ENCODE data around the gene TULP1. TPM values are rescaled to one million over a fixed set of nuclear protein-coding genes. Genes with fewer than 3 reads are reported as not detected.

The TULP1 gene
- total RNA-seq, 1 experiment from 2014 or later = not detected

- no peak for ATAC-seq
- peaks cover 26% of the 10 kb centered on the region; the same call in 1 of the 2 replicates for H4K20me1 ChIP-seq (ENCODE audit: insufficient read depth)
- no peak overlapping the region for H2AFZ ChIP-seq (ENCODE audit: low read depth, low read length, poor library complexity, severe bottlenecking)
- no peak for DNase-seq (ENCODE audit: low read depth, low spot score)
- no peak overlapping the region for H3K9ac ChIP-seq (ENCODE audit: low read length)
- BruUV-seq (replicated peaks) = no TSS peak
- intact Hi-C loops (cut with micrococcal nuclease) = no loop called here
- no peak overlapping the region for H3K27ac ChIP-seq (ENCODE audit: low read depth, low read length)
- peaks cover 6 to 12% of the 10 kb centered on the region in 2 experiments; a peak in 3 of 4 replicates for H3K4me1 ChIP-seq (ENCODE audit: control insufficient read depth in 1 of 2, insufficient read depth in 2 of 2, low read length in 2 of 2)
- TF ChIP-seq ELF1 (IDR thresholded peaks at IDR 0.05; ENCODE audit: borderline replicate concordance, low read depth) (no peak), JUND (IDR thresholded peaks at IDR 0.05) (no peak), EZH2 (IDR thresholded peaks at IDR 0.05) (no peak), TCF7L2 (IDR thresholded peaks at IDR 0.05; ENCODE audit: borderline replicate concordance, extremely low read depth, insufficient read depth, insufficient read length) (no peak), ZFX (IDR thresholded peaks at IDR 0.05) (no peak), CEBPB (IDR thresholded peaks at IDR 0.05; ENCODE audit: low read depth) (no peak)
- no peaks in the 10 kb centered on the region for H3K27me3 ChIP-seq (ENCODE audit: insufficient read depth, low read length)
- ChIA-PET CTCF (no interaction called here), RAD21 (ENCODE audit: low non-redundant PET in 1 of 2, low total read pairs in 2 of 2, uncharacterized antibody in 2 of 2, unreplicated experiment in 2 of 2) (no interaction called here), POLR2A (interaction anchor here (1.5 kb wide), 1 partner anchor 13 kb away, joined by 3 read pairs; no protein-coding TSS in a partner anchor)
- no peak overlapping the region for H3K4me2 ChIP-seq (ENCODE audit: low read length)
- peaks cover 18% of the 10 kb centered on the region for H3K79me2 ChIP-seq (ENCODE audit: insufficient read depth, low read length)
- no peaks in the 10 kb centered on the region for H3K9me2 ChIP-seq (ENCODE audit: insufficient read depth)
- no peak overlapping the region for H3K4me3 ChIP-seq (replicated peaks in 1 of 2; ENCODE audit: low read depth in 1 of 2, low read length in 2 of 2)
- H3K9me3 ChIP-seq (ENCODE audit: control insufficient read depth in 1 of 2, insufficient read depth in 1 of 2, low read depth in 1 of 2, low read length in 2 of 2) = no peaks in the 10 kb centered on the region
- H3K36me3 ChIP-seq (ENCODE audit: control insufficient read depth in 1 of 2, insufficient read depth in 2 of 2, low read length in 2 of 2) = peaks cover 12 to 18% of the 10 kb centered on the region in 2 experiments; a peak in 2 of 4 replicates
These were observed 37.1 kb downstream of the TULP1 start for GRCh38 chr6:35475573-35475972.

DNA sequence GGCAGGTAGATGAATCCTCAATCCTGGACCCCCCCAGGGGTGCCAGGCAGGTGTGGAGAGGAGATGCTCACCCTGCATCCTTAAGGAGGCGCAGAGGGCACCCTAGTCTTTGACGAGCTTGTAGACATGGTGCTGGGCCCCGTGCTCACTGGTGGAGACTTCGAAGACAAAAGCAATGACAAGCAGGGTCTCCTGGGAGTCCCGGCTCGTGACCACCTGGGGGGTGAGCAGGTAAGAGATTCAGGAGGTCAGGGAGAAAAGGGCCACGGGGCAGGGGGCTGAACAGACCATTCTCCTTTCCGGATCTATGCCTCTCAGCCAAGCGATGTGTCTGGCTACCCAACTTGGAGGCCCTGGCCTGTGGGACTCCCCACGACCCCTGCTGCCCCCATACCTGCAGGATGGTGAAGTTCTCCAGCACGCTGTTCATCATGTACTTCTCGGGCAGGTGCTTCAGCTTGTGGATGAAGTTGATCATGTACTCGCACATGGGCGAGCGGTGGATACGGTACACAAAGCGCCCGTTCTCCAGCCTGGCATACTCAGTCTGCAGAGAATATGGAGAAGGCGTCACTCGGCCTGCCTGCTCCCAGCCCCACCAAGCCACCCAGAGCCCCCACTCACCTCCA, 37.6 kb downstream of the TULP1 start:
- no peaks in the 10 kb centered on the region for H3K9me2 ChIP-seq (ENCODE audit: insufficient read depth)
- H3K4me3 ChIP-seq (replicated peaks in 1 of 2; ENCODE audit: low read depth in 1 of 2, low read length in 2 of 2) = no peak overlapping the region
- DNase-seq (ENCODE audit: low read depth, low spot score) (no peak), ATAC-seq (no peak)
- H3K4me2 ChIP-seq (ENCODE audit: low read length) = no peak overlapping the region
- TF ChIP-seq TCF7L2 (IDR thresholded peaks at IDR 0.05; ENCODE audit: borderline replicate concordance, extremely low read depth, insufficient read depth, insufficient read length) (no peak), EGR1 (IDR thresholded peaks at IDR 0.05; ENCODE audit: low read depth) (no peak), CEBPB (IDR thresholded peaks at IDR 0.05; ENCODE audit: low read depth) (no peak), SRF (IDR thresholded peaks at IDR 0.05; ENCODE audit: low read depth) (no peak), EZH2phosphoT487 (IDR thresholded peaks at IDR 0.05; ENCODE audit: borderline replicate concordance) (no peak), EZH2 (IDR thresholded peaks at IDR 0.05) (no peak), POLR2AphosphoS5 (IDR thresholded peaks at IDR 0.05; ENCODE audit: low read depth, low read length) (no peak), RAD21 (IDR thresholded peaks at IDR 0.05; ENCODE audit: low read depth) (no peak)
- TF ChIP-seq, protein P1, sequence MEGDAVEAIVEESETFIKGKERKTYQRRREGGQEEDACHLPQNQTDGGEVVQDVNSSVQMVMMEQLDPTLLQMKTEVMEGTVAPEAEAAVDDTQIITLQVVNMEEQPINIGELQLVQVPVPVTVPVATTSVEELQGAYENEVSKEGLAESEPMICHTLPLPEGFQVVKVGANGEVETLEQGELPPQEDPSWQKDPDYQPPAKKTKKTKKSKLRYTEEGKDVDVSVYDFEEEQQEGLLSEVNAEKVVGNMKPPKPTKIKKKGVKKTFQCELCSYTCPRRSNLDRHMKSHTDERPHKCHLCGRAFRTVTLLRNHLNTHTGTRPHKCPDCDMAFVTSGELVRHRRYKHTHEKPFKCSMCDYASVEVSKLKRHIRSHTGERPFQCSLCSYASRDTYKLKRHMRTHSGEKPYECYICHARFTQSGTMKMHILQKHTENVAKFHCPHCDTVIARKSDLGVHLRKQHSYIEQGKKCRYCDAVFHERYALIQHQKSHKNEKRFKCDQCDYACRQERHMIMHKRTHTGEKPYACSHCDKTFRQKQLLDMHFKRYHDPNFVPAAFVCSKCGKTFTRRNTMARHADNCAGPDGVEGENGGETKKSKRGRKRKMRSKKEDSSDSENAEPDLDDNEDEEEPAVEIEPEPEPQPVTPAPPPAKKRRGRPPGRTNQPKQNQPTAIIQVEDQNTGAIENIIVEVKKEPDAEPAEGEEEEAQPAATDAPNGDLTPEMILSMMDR (IDR thresholded peaks at IDR 0.05 in 2 of 3, conservative IDR thresholded peaks at IDR 0.05 in 1 of 3; ENCODE audit: borderline replicate concordance in 1 of 3, insufficient read depth in 1 of 3, low read depth in 2 of 3, low read length in 2 of 3) = no peak
- RAD21 ChIA-PET (ENCODE audit: low non-redundant PET in 1 of 2, low total read pairs in 2 of 2, uncharacterized antibody in 2 of 2, unreplicated experiment in 2 of 2) = no interaction called here
- no peak overlapping the region for H2AFZ ChIP-seq (ENCODE audit: low read depth, low read length, poor library complexity, severe bottlenecking)
- TSS peak; percentile 20 for BruUV-seq (replicated peaks)
- H3K36me3 ChIP-seq (ENCODE audit: control insufficient read depth in 1 of 2, insufficient read depth in 2 of 2, low read length in 2 of 2) = peaks cover 12 to 23% of the 10 kb centered on the region in 2 experiments; a peak in 3 of 4 replicates
- peaks cover 10 to 17% of the 10 kb centered on the region in 2 experiments; a peak in 3 of 4 replicates for H3K4me1 ChIP-seq (ENCODE audit: control insufficient read depth in 1 of 2, insufficient read depth in 2 of 2, low read length in 2 of 2)
- H3K27ac ChIP-seq (ENCODE audit: low read depth, low read length) = no peak overlapping the region
- POLR2A ChIA-PET = no interaction called here
- no peaks in the 10 kb centered on the region for H3K9me3 ChIP-seq (ENCODE audit: control insufficient read depth in 1 of 2, insufficient read depth in 1 of 2, low read depth in 1 of 2, low read length in 2 of 2)
- peaks cover 23% of the 10 kb centered on the region for H3K79me2 ChIP-seq (ENCODE audit: insufficient read depth, low read length)
- H4K20me1 ChIP-seq (ENCODE audit: insufficient read depth) = peaks cover 31% of the 10 kb centered on the region; the same call in 1 of the 2 replicates
- H3K27me3 ChIP-seq (ENCODE audit: insufficient read depth, low read length) = no peaks in the 10 kb centered on the region
- CTCF ChIA-PET = no interaction called here
- no peak overlapping the region for H3K9ac ChIP-seq (ENCODE audit: low read length)
- intact Hi-C loops (cut with micrococcal nuclease) = no loop called here

Measured in HCT116 (cell line).